ENCODE results near the gene TMEM260. TPM values are rescaled to one million over a fixed set of nuclear protein-coding genes. Genes with fewer than 3 reads are reported as not detected.
A peak's percentile ranks its signal among the peaks of the same experiment; 100 is the strongest.

TMEM260 gene
- total RNA-seq, 1 experiment from 2014 or later: 20.0 TPM

GRCh38 chr14:56580221-56580711, 668 bp downstream of the TMEM260 start:
- H3K4me1 Mint-ChIP-seq: peaks cover 10 to 14% of the 10 kb centered on the region in 2 experiments
- peak overlapping the region; percentile 65; the same call in 1 of the 2 replicates for H3K14ac ChIP-seq (ENCODE audit: insufficient read depth, low read length)
- no peak overlapping the region for H2BK12ac ChIP-seq (ENCODE audit: insufficient read length, low read depth, low read length)
- H3K36me3 Mint-ChIP-seq (ENCODE audit: insufficient read depth in 1 of 3, low read depth in 3 of 3): no peaks in the 10 kb centered on the region
- no peak overlapping the region for H3K23ac ChIP-seq (ENCODE audit: insufficient read length, low read depth, low read length)
- H4K8ac ChIP-seq (replicated peaks; ENCODE audit: insufficient read length, low read depth, low read length): no peak overlapping the region
- no CpG with 5 or more reads among the region's 10 CpGs for WGBS (ENCODE audit: extremely low coverage, insufficient read length, low lambda C conversion rate)
- H3K56ac ChIP-seq (ENCODE audit: insufficient read length, low read depth, low read length): no peak overlapping the region
- no peaks in the 10 kb centered on the region for H3K79me1 ChIP-seq (ENCODE audit: insufficient read depth, low read depth, low read length, poor library complexity, severe bottlenecking)
- no peak overlapping the region for H2BK20ac ChIP-seq (ENCODE audit: low read depth, low read length, poor library complexity, severe bottlenecking)
- peaks cover 4% of the 10 kb centered on the region for H3K23me2 ChIP-seq (ENCODE audit: insufficient read length, low read depth, low read length, poor library complexity, severe bottlenecking)
- no peak for DNase-seq
- TF ChIP-seq CTCF (conservative IDR thresholded peaks at IDR 0.05): no peak
- peak overlapping the region; percentile 79 to 86 for H3K4me3 Mint-ChIP-seq
- peak overlapping the region; percentile 99 for H3K9ac ChIP-seq (ENCODE audit: extremely low read depth, insufficient read length, low read length)
- no peaks in the 10 kb centered on the region; the same call in 1 of the 2 replicates for H3K4me1 ChIP-seq (ENCODE audit: insufficient read depth, low read length)
- no peak overlapping the region for H3K4ac ChIP-seq (ENCODE audit: low read depth, low read length)
- no peaks in the 10 kb centered on the region for H3K9me3 Mint-ChIP-seq
- H3K27me3 Mint-ChIP-seq (ENCODE audit: low read depth): no peaks in the 10 kb centered on the region
- no peaks in the 10 kb centered on the region for H3K27me3 ChIP-seq (ENCODE audit: insufficient read depth, low read length)
- no peak overlapping the region for H2BK15ac ChIP-seq (ENCODE audit: low read depth, low read length)
- H2AFZ ChIP-seq (ENCODE audit: low read length): no peak overlapping the region
- H4K20me1 ChIP-seq (ENCODE audit: control insufficient read depth, insufficient read depth, insufficient read length): no peaks in the 10 kb centered on the region
- H4K5ac ChIP-seq (ENCODE audit: insufficient read length, low read depth, low read length): no peak overlapping the region
- H3K79me2 ChIP-seq (ENCODE audit: insufficient read depth, low read length): peaks cover 17% of the 10 kb centered on the region; the same call in 1 of the 2 replicates
- H3K18ac ChIP-seq (ENCODE audit: insufficient read length, low read depth, low read length): no peak overlapping the region
- peak overlapping the region; percentile 87 for H3K4me2 ChIP-seq (ENCODE audit: insufficient read depth, insufficient read length, low read length)
- no peaks in the 10 kb centered on the region for H3K9me3 ChIP-seq (ENCODE audit: control insufficient read depth, low read depth, low read length)
- H3K27ac ChIP-seq (ENCODE audit: insufficient read length, low read depth, low read length): no peak overlapping the region
- H3T11ph ChIP-seq (ENCODE audit: low read length): no peak overlapping the region
- H2BK5ac ChIP-seq (ENCODE audit: insufficient read length, low read length): no peak overlapping the region
- H2BK120ac ChIP-seq (ENCODE audit: low read depth, low read length, poor library complexity, severe bottlenecking): no peak overlapping the region
- H2AK5ac ChIP-seq (ENCODE audit: insufficient read length, low read length): no peak overlapping the region
- peak overlapping the region in 2 of 3 experiments; percentile 93 to 95; a peak in 5 of 7 replicates for H3K27ac Mint-ChIP-seq
- no peak overlapping the region for H4K91ac ChIP-seq (ENCODE audit: insufficient read length, low read depth, low read length)

Data from H9 (cell line).